Embryonic facial prominence (tissue), 1 donor: ENCODE measurements around the gene TSPEAR.
"Not testable (repeated sequence)": the region's sequence is repeated elsewhere in the genome, so short reads cannot be mapped to it uniquely, and the experiment has no call there.

Experiments
- DNase-seq: peaks from one replicate; pipeline ENCODE4 v3.0.0-alpha.2; 2016; ENCODE audit errors: extremely low spot score

TSPEAR gene

GRCh38 chr21:44653656-44654575 is 57.5 kb downstream of the TSPEAR start:
- no peak for DNase-seq

DNA sequence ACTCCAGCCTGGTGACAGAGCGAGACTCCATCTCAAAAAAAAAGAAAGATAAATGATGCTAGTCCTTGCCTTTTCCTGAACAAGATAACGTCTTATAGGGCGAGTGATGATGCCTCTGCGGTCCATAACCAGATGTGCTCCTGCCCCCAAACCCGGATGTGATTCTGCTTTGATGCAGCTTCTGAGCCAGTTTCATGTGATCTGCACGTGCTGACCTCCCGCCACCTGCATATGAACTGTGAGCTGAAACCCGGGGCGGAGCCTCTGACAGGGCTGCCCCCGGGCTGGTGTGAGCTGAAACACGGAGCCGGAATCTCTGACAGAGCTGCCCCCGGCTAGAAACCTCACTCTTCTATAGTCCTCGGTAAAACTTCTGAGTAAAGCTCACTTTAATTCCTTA is 58.2 kb downstream of the TSPEAR start:
- DNase-seq: no peak

DNA sequence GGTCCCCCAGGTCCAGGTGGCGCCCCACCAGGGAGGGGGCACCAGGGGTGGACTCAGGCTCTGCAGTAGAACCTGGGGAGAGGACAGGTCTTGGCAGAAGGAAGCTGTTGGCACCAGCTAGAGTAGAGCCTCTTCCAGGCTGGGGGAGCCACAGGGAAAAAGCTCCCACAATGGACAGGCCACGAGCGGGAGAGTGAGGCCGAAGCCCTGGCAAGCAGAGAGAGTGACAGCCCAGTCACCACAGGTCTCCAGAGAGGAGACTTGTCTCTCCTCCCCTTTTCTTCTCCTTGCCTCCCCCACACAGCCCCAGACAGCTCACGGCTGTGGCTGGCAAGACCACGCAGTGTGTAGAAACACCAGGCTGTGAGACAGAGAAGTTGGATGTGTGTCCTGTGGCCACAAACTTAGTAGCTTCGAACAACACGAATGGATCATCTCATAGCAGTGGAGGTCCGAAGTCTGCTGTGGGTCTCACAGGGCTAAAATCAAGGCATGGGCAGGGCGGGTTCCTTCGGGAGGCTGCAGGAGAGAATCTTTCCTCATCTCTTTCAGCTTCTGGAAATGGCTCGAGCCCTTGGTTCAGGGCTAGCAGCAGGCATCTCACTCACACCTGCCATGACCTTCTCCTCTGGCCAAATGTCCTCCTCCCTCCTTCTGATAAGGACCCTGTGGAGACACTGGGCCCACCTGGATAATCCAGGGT is 60.2 kb downstream of the TSPEAR start:
- DNase-seq: no peak

DNA sequence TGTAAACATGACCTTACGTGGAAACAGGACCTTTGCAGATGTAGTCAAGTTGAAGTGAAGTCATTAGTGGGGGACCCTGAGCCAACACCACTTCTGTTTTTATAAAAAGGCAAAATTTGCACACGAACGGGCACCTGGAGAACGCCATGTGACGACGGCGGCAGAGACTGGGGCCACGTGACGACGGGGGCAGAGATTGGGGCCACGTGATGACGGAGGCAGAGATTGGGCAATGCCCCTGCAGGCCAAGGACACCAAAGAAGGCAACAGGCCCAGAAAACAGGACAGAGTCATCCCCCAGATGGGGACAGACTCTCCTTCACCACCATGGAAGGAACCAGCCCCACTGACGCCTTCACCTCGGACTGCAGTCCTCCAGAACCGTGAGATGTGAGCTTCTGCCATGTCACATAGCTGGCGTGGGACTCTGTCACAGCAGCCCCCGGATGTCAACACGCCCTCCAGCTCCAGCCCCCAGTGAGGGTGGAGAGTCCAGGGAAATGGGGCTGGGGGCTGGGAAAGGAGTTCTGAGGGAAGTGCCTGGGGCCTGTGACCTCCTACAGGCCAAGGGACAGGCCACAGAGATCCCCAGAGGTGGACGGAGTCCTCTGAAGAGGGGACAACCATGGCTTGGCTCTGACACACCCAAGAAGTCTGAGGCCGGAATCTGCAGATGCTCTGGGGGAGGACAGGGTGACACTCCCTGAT is 61.0 kb downstream of the TSPEAR start:
- no peak for DNase-seq

GRCh38 chr21:44649521-44650100 is 61.8 kb downstream of the TSPEAR start:
- DNase-seq: no peak

- no peak for DNase-seq
Observed at GRCh38 chr21:44648557-44649311, 62.6 kb downstream of the TSPEAR start.

DNA sequence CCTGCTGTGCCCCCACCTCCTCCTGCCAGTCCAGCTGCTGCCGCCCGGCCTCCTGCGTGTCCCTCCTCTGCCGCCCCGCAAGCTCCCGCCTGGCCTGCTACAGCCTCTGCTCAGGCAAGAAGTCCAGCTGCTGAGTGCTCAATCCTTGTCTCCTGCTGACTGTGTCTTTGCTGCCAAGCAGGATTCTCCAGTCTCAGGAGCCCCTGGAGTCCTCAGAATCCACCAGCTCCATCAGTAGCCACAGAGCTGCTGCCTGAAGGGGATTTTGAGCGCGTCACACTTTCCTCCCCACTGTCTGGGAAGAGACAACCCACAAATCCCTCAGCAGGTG is 64.2 kb downstream of the TSPEAR start:
- DNase-seq: no peak

- DNase-seq: not testable (repeated sequence)
Observed at GRCh38 chr21:44646366-44647221, 64.8 kb downstream of the TSPEAR start, which contains the start of gene KRTAP10-11. TSS of gene KRTAP10-11 (plus strand) at chr21:44646414. CDS start at chr21:44646459, 45 bp downstream.

DNA sequence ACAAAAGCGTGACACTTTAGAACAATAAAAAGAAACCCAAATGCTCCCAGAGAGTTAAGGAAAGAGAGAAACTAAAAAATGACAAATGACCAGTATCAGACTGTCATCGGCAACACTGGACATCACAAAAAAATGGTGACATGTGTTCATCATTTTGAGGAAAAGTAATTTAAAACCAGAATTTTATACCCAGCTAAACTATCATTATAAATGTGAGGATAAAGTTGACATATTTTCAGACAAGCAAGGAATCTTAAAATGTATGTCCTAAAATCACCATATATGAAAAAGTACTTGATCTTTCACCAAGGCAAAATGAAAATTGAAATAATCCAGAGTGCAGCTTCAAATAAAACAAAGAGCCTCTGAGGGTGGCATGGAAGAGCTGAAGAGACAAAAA is 66.5 kb downstream of the TSPEAR start:
- DNase-seq: no peak

- DNase-seq: no peak
Observed at GRCh38 chr21:44643741-44644310, 67.5 kb downstream of the TSPEAR start.

GRCh38 chr21:44640761-44641160 is 70.6 kb downstream of the TSPEAR start:
- DNase-seq: no peak

DNA sequence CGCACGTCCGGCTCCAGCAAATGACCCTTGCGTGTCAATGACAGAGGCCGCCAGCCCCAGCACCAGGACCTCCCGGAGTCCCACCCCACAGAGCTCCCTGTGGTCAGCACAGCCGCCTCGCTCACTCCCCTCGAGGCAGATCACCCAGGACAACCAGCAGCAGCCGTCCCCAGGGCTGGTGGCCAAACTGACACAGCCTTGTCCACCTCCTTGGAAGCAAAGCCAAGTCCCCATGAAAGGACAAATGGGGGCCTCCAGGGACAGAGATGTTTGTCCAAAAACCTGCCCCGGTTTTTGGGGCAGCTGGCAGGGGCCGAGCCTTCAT is 72.1 kb downstream of the TSPEAR start:
- no peak for DNase-seq

DNA sequence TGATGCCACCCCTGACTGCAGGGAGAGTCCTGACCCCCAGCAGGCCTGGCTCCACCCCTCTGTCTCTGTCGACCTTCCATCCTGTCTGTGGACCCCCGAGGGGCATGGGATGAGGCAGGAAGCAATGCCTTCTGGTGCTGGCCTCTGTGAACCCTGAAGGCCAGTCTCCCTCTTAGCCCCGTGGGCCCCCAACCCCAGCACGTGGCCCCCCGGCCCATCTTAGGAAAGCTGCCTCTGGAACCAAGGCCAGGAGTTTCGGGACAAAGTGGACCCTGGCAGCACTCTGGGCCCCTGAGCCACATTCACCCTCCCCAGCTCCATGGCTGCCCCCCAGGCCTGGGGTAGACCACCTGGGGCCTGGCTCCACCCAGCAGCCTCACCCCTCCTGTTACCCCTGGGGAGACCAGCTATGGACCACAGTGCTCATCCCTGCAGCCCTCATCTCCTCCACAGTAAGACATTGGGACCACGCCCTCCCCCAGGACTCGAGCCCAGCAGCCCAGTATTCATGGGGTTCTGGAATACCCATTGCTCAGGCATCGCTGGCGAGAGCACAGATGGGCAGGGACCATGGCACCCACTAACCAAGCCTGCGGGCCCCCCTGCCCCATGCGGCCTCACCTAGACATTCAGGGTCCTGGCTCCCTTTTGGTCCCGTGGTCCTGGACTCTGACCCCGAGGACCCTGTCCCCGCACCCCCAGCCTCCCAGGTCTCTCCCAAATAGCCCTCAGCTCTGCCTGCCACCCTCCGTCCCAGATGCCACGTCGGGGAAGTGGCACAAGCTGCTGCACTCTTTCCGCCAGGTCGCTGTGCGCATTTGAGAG is 72.7 kb downstream of the TSPEAR start:
- DNase-seq: not testable (repeated sequence)

GRCh38 chr21:44637851-44638348 is 73.5 kb downstream of the TSPEAR start:
- DNase-seq: not testable (repeated sequence)

GRCh38 chr21:44637018-44637850 is 74.1 kb downstream of the TSPEAR start, which contains the start of gene KRTAP10-10:
TSS of gene KRTAP10-10 (plus strand) at chr21:44637356. CDS start at chr21:44637418, 62 bp downstream.
- no peak for DNase-seq

DNA sequence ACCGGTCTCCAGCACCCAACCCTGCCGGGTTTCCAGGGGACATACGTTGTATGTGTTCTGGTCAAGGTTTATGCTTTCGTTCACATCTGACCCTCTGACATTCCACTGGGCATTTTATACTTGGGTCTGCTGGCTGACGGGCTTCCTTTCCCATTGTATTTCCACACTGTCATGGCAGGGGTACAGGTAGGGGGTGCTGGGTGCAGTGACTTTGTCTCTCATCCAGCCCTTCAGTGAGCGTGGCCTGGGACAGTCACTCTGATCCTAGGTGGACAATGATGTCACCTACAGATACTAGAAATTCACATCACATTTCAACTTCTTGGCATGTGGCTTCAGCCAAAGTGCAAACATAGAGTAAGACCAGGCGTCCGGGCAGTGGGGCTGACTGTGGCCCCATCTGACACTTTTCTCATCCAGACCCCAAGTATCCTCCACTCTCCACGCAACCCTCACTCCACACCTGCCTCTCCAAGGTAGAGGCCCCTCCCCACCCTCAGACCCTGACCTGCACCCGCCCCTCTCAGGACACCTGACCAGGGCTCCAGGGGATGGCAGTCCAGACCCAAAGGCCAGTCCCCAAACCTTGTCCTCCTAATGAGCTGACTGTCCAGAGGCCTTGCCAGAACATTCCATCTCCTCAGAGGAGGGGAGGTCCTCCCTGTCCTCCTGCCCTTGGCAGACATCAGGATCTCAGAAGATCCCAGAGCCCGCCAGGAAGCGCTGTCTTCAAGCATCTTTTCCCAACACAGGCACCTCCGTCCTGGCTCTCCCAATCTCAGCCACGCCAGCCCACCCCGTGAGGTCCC is 75.0 kb downstream of the TSPEAR start:
- no peak for DNase-seq

DNA sequence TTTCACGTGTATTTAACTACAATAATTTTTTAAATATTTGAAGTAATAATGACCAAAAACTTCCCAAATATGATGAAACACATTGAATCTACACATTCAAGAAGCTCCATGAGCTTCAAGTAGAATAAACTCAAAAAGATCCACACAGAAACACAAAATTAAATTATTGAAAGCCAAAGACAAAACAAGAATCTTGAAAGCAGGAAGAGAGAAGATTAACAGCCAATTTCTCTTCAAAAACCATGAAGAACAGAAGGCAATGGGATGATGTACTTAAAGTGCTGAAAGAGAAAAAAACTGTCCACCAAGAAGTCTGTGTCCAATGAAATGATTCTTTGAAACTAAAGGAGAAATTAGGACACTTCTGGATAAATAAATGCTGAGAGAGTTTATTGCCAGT is 79.3 kb downstream of the TSPEAR start:
- DNase-seq: no peak
